Glomerular endothelial cell (primary cell): ENCODE results near the gene SORCS2. TPM values are rescaled to one million over a fixed set of nuclear protein-coding genes. Genes with fewer than 3 reads are reported as not detected.

Source experiments
- DNase-seq: peaks from one replicate; pipeline ENCODE4 v3.0.0-alpha.2; 2011; ENCODE audit warnings: low read depth, low spot score; ENCODE audit errors: extremely low read depth
- total RNA-seq: library from RNA; depleted of rRNA; stranded (reverse); fragments of >200 nt; gene quantifications from 2 replicates; pipeline ENCODE4 v1.2.3, GENCODE V29; 2015

The SORCS2 gene
- total RNA-seq, 1 donor from 2014 or later: 0.64 TPM

DNA sequence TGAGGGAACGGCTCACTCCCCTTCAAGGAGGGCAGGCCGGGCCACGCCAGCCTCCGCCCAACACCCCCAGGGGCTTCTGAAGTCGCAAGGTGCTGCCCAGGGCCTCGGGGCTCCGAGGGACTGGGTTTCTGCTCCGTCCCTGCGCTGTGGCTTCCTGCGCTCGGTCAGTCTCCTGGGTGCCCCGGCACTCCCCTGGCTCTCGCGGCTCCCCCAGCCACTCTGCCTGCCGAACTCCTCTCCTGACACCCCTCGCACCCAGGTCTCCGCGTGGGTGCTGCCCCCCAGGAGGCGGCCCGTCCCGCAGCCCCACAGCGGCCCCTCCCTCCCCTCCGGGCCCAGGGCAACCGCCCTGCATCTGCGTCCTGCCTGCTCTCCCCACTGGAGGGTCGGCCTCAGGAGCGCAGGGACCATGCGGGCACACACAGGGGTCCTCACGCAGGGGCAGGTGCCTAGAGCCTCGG lies 595.4 kb downstream of the SORCS2 start:
- no peak for DNase-seq

DNA sequence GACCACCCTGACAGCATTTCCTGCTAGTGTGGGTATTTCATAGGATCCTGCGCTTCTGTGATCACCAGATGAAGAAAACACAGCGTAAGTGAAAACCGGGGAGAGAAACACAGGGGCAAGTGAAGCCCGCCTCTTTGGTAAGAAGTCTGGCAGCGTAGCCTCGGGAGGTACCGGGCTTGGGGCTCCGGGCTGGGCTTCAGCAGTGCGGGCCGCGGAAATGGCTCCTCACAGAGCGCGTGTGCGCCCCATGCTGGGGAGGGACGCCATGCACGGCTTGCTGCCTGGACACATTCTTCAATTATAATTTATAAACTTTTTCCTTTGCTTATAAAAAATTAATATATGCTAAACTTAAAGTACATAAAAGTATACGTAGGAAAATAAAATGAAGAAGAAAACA lies 595.9 kb downstream of the SORCS2 start:
- DNase-seq: no peak

DNA sequence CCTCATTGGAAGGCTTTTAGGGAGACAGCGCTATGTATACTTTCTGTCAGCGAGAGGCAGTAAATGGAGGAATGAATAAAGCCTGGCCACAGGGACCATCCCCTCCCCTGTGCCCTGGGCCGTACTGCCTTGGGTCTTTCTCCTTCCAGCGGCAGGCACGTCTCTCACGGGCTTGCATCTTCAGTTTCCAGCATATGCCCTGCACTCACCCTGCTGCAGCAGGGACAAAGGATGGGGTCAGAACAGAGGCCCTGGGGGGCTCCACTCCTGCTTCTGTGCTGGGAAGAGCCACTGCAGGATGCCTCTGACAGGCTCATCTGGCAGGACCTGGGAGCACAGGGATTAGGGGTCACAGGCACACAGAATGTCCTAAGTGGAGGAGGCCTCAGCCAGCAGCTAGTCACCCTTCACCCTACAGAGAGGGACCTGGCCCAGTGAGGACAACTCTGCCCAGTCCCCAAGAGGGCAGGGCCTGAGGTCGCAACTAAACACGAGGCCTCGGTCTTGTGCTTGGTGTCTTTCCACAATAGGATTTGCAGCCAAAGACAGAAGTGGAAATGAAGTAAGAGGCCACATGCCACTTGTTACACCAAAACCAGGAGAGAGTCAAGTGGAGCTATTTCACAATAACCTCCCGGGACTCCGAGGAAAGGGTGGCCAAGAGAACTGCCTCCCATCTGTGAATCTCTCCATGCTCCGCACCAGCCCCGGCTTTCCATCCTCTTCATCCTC lies 596.5 kb downstream of the SORCS2 start:
- DNase-seq: no peak

- no peak for DNase-seq
Measured at GRCh38 chr4:7790023-7790422, 597.7 kb downstream of the SORCS2 start.

GRCh38 chr4:7790999-7791398 lies 598.7 kb downstream of the SORCS2 start:
- no peak for DNase-seq

Other genes with a start within 250 kb of the SORCS2 start
- 10.6 and 15.9 TPM in 2 replicates for gene TADA2B, start 149.2 kb upstream of the SORCS2 start, total RNA-seq
- 23.6 and 31.7 TPM in 2 replicates for gene GRPEL1, start 124.5 kb upstream of the SORCS2 start, total RNA-seq
- gene PSAPL1, start 242.4 kb downstream of the SORCS2 start, total RNA-seq: not detected in 2 replicates